Measurements from ENCODE around the gene LRRC36. TPM values are rescaled to one million over a fixed set of nuclear protein-coding genes. Genes with fewer than 3 reads are reported as not detected.

Gene LRRC36
- total and polyA plus RNA-seq, 8 donors, result 0.37 to 33.0 (median 0.96) TPM; not detected in 4

DNA sequence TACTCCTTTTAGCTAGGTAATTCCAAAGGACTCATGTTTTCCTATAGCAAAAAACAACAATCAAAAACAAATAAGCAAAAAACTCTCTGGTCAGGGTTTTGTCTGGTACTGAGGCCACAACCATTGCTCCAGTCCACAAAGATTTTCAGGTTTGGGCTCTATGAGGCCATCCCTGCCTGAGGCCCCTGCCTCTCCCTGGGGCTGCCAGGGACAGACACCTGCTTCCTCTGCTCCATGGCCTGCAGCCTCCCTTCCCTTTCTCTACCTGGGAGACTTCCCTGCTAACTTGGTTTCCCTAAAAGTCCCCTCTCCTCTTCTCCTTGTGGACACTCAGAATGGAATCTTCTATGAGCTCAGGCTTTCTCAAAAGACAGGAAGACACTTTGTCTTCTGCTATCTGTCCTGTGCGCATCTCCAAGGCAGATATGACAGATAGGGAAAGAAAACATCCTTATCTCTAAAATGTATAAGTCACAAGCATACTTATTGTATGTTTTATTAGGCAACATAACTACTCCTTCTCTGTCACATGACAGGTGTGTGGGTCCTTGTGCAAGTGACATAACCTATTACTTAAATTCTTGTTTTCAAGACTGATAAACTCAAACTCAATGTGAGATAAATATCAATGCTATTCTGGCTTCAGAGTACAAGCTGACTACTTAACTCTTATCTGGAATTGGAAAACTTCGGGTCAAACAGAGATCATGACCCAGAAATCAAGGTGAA is 90.9 kb downstream of the LRRC36 start:
- no peak for TF ChIP-seq POLR2AphosphoS5 (IDR thresholded peaks at IDR 0.05)
- TF ChIP-seq, protein P1, sequence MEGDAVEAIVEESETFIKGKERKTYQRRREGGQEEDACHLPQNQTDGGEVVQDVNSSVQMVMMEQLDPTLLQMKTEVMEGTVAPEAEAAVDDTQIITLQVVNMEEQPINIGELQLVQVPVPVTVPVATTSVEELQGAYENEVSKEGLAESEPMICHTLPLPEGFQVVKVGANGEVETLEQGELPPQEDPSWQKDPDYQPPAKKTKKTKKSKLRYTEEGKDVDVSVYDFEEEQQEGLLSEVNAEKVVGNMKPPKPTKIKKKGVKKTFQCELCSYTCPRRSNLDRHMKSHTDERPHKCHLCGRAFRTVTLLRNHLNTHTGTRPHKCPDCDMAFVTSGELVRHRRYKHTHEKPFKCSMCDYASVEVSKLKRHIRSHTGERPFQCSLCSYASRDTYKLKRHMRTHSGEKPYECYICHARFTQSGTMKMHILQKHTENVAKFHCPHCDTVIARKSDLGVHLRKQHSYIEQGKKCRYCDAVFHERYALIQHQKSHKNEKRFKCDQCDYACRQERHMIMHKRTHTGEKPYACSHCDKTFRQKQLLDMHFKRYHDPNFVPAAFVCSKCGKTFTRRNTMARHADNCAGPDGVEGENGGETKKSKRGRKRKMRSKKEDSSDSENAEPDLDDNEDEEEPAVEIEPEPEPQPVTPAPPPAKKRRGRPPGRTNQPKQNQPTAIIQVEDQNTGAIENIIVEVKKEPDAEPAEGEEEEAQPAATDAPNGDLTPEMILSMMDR (IDR thresholded peaks at IDR 0.05), result no peak
- no peak for TF ChIP-seq EP300 (IDR thresholded peaks at IDR 0.05)
- TF ChIP-seq POLR2A (IDR thresholded peaks at IDR 0.05), result no peak
- WGBS, 5 donors, result 50 to 68% (median 58%) methylated on average over 2 of the region's 2 CpGs
- Histone ChIP-seq H3K9me3 (no peaks in the 10 kb centered on the region), H3K27ac (no peak overlapping the region), H3K36me3 (no peaks in the 10 kb centered on the region), H3K27me3 (no peaks in the 10 kb centered on the region), H3K4me3 (no peak overlapping the region), H3K4me1 (peaks cover 13 to 34% (median 30%) of the 10 kb centered on the region in 4 donors)
- intact Hi-C loops (cut with DNase I; ENCODE audit: low total_unique reads), result no loop called here
- DNase-seq, result no peak

DNA sequence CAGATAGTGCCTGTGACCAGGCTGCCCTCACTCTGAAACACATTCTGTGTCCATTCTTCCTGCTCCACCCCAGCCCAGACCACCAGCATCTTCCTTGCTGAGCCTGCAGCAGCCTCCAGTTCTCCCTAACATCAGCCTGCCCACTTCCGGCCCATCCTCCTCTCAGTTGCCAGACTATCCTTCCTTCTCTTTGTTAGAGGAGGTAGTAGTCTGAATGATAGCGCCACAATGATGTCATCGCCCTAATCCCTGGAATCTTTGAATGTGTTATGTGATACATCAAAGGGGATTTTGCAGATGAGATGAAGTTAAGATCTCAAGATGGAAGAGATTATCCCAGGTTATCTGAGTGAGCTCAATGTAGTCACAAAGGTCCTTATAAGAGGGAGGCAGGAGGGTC is 92.9 kb downstream of the LRRC36 start:
- no peak for DNase-seq
- Histone ChIP-seq H3K27ac (no peak overlapping the region), H3K9me3 (no peaks in the 10 kb centered on the region), H3K4me3 (no peak overlapping the region), H3K27me3 (peaks cover 0 to 6% (median 0%) of the 10 kb centered on the region in 3 donors), H3K36me3 (no peaks in the 10 kb centered on the region), H3K4me1 (peaks cover 7 to 26% (median 23%) of the 10 kb centered on the region in 4 donors)
- WGBS, 5 donors, result 89 to 97% (median 90%) methylated on average over 3 of the region's 3 CpGs
- intact Hi-C loops (cut with DNase I; ENCODE audit: low total_unique reads), result no loop called here
- TF ChIP-seq, protein P1 (IDR thresholded peaks at IDR 0.05), result no peak
- no peak for TF ChIP-seq POLR2A (IDR thresholded peaks at IDR 0.05)

DNA sequence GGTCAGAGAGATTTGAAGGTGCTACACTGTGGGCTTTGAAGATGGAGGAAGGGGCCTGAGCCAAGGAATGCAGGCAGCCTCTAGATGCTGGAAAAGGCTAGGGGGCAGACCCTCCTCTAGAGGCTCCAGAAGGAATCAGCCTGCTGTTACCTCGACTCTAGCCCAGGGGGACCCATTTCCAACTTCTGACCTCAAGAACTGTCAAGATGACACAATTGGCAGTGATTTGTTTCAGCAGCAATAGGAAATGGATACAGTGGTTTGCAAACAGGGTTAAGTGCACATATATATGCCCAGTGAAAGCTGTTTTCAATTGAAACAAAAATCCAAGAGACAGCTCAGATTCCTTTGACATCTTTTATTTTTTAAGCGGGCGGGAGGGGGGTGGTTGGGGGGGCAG is 93.3 kb downstream of the LRRC36 start:
- Histone ChIP-seq H3K36me3 (no peaks in the 10 kb centered on the region), H3K4me1 (peaks cover 7 to 22% (median 19%) of the 10 kb centered on the region in 4 donors), H3K4me3 (no peak overlapping the region), H3K9me3 (no peaks in the 10 kb centered on the region), H3K27me3 (peaks cover 0 to 11% (median 0%) of the 10 kb centered on the region in 3 donors), H3K27ac (no peak overlapping the region)
- intact Hi-C loops (cut with DNase I; ENCODE audit: low total_unique reads), result no loop called here
- TF ChIP-seq, protein P1 (IDR thresholded peaks at IDR 0.05), result no peak
- TF ChIP-seq POLR2AphosphoS5 (IDR thresholded peaks at IDR 0.05), result no peak
- WGBS, 5 donors, result 77 to 94% (median 81%) methylated on average over 3 of the region's 3 CpGs
- DNase-seq, result no peak

DNA sequence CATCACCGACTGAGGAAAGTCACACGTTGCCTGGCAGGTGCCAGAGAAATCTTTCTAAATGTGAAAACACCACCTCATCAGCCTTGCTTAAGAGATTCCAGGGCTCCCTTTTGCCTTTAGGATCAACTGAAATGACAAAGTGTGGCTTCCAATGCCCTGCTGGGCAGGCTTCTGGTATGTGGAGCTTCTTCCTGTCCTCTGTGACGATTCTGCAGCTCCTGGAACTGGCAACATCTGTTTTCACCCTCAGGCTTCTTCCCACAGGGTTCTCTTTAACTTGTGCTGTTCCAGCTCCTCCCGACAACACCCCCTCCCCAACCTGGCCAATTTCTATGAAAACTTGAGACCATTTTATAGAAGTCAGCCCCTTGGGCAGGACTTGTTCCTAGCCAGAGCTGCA is 94.4 kb downstream of the LRRC36 start:
- Histone ChIP-seq H3K27ac (no peak overlapping the region), H3K4me3 (no peak overlapping the region), H3K4me1 (peaks cover 0 to 15% (median 10%) of the 10 kb centered on the region in 4 donors), H3K9me3 (no peaks in the 10 kb centered on the region), H3K27me3 (peaks cover 0 to 22% (median 0%) of the 10 kb centered on the region in 3 donors), H3K36me3 (no peaks in the 10 kb centered on the region)
- TF ChIP-seq POLR2A (IDR thresholded peaks at IDR 0.05) (no peak), POLR2AphosphoS5 (IDR thresholded peaks at IDR 0.05) (no peak), EP300 (IDR thresholded peaks at IDR 0.05) (no peak)
- TF ChIP-seq, protein P1 (IDR thresholded peaks at IDR 0.05), result no peak
- WGBS, 5 donors, result 77 to 89% (median 85%) methylated on average over 4 of the region's 4 CpGs
- intact Hi-C loops (cut with DNase I; ENCODE audit: low total_unique reads), result no loop called here
- no peak for DNase-seq
